BLaER1 (cell line): ENCODE data around the gene KIF17.

Source experiments
- H3K27ac ChIP-seq: shearing (Covaris generic); formaldehyde crosslinking; 2 replicates; pipeline ENCODE4 v1.8.1; 2022
- H3K27me3 ChIP-seq: shearing (Covaris generic); formaldehyde crosslinking; 2 replicates; pipeline ENCODE4 v1.8.1; 2022
- H3K36me3 ChIP-seq: shearing (Covaris generic); formaldehyde crosslinking; 2 replicates; pipeline ENCODE4 v1.8.1; 2022
- H3K4me1 ChIP-seq: shearing (Covaris generic); formaldehyde crosslinking; 2 replicates; pipeline ENCODE4 v1.8.1; 2022
- H3K4me2 ChIP-seq: shearing (Covaris generic); formaldehyde crosslinking; 2 replicates; pipeline ENCODE4 v1.8.1; 2022
- H3K4me3 ChIP-seq: shearing (Covaris generic); formaldehyde crosslinking; 2 replicates; pipeline ENCODE4 v1.8.1; 2022
- H3K9ac ChIP-seq: shearing (Covaris generic); formaldehyde crosslinking; 2 replicates; pipeline ENCODE4 v1.8.1; 2022
- H3K9me3 ChIP-seq: shearing (Covaris generic); formaldehyde crosslinking; 2 replicates; pipeline ENCODE4 v1.8.1; 2022
- H4K20me1 ChIP-seq: shearing (Covaris generic); formaldehyde crosslinking; 2 replicates; pipeline ENCODE4 v1.8.1; 2022
- Cebpa-rat ChIP-seq: shearing (Covaris generic); IDR thresholded peaks from 2 replicates; pipeline ENCODE4 v1.8.1; 2022

The KIF17 gene

DNA sequence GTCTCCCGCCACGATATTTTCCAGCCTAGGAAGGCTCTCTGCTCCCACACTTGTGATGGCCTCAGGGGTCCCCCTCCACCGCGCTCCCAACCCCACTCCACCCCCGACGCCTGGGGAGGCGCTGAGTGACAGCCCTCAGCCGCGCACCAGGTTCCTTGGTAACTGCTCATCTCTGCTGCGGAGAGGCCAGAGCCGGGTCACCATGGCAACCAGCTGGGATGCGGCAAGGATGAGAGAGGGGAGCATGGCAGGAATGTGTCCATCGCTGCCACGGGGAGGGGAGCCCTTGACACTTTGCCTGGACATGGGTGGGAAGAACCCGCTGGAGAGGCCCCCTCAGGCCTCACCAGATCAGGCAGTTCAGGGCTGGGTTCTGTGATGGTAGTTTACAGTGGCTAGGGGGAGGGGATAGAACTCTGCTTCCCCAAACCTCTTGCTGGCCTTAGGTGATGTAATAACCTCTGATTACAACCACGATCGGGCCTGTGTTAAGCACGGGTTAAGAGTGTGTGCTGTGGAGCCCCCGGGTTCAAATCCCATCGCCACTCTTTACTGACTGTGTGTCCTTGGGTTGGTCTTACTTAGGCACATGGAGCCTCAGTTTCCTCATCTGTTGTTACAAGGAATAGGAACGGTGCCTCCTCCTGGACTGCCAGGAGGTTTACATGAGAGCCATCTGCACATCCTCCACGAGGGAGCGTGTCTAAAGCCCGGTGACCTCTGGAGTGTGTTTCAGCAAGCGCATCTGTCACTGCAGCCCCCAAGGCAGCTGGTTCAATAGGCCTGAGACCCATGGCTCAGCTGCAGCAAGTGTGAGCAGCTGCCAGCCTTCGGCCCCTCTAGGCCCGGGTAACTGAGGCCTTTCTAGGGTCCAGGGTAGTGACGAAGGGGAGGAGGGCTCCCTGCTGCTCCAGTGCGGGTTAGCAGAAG is 6.3 kb downstream of the KIF17 start:
- Histone ChIP-seq H3K4me1 (peaks cover 13% of the 10 kb centered on the region), H3K27me3 (peaks cover 6% of the 10 kb centered on the region), H3K9ac (no peak overlapping the region), H3K4me2 (no peak overlapping the region), H3K4me3 (no peak overlapping the region), H3K36me3 (no peaks in the 10 kb centered on the region), H3K27ac (no peak overlapping the region), H3K9me3 (no peaks in the 10 kb centered on the region), H4K20me1 (no peaks in the 10 kb centered on the region)
- no peak for TF ChIP-seq Cebpa-rat

DNA sequence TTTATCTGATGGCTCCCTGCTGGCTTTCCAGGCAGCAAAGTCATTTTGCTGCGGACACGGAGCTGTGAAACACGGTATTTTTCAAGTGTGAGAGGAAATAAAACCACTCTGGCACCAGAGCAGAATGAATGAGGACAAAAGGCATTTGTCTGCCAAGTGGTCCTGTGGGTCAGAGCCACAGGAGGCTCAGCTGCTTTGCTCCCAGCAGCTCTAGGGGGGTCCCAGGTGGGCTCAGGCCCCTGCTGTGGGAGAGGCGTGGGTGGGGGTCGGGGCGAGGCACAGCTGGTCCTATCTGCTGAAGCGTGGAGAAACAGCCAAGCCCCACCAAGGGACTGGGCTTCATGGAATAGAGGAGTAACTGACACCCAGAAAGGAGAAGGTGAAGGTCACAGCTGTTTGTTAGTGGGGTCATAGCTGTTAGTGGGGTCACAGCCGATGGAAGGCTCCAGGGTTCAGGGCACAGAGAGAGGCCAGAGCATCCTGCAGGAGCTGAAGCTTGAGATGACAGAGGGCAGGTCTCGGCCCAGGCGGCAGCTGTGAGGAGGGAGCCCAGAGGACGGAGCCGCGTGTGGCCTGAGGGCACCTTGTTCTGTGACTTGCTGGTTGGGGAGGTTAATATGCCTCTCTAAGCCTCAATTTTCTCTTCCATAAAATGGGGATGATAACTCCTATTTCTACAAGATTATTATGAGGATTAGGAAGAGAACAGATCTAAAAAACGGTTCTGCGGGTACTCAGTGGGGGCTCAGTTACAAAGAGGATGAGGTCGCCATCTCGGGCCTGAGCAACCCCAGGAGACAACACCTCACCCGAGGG is 7.1 kb downstream of the KIF17 start:
- no peak overlapping the region for H3K27ac ChIP-seq
- no peak overlapping the region for H3K4me3 ChIP-seq
- peak overlapping the region; percentile 8; the same call in 1 of the 2 replicates for H3K4me2 ChIP-seq
- peaks cover 13% of the 10 kb centered on the region for H3K4me1 ChIP-seq
- H3K27me3 ChIP-seq, result no peaks in the 10 kb centered on the region
- no peaks in the 10 kb centered on the region for H4K20me1 ChIP-seq
- H3K9ac ChIP-seq, result no peak overlapping the region
- H3K36me3 ChIP-seq, result no peaks in the 10 kb centered on the region
- no peaks in the 10 kb centered on the region for H3K9me3 ChIP-seq
- TF ChIP-seq Cebpa-rat, result no peak

DNA sequence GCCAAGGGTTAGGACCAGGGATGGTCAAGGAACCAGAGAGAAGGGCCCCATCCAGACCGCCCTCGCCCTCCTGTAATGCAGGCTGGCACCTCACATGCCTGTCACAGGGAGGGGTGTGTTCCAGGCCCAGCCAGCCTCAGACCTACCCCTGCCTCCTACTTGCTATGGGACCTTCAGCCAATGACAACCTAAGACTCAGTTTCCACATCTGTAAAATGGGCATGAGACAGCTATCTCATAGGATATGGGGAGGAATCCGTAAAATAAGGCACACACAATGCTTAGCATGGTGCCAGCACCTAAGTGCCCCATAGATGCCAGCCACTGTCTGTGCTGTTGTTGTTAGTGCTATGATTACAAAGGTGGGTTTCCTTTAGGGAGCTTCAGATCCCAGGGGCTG is 7.9 kb downstream of the KIF17 start:
- H3K9me3 ChIP-seq, result no peaks in the 10 kb centered on the region
- H3K36me3 ChIP-seq, result no peaks in the 10 kb centered on the region
- no peaks in the 10 kb centered on the region for H3K27me3 ChIP-seq
- peaks cover 13% of the 10 kb centered on the region for H3K4me1 ChIP-seq
- H3K4me2 ChIP-seq, result no peak overlapping the region
- no peaks in the 10 kb centered on the region for H4K20me1 ChIP-seq
- no peak overlapping the region for H3K27ac ChIP-seq
- H3K4me3 ChIP-seq, result no peak overlapping the region
- H3K9ac ChIP-seq, result no peak overlapping the region
- no peak for TF ChIP-seq Cebpa-rat

DNA sequence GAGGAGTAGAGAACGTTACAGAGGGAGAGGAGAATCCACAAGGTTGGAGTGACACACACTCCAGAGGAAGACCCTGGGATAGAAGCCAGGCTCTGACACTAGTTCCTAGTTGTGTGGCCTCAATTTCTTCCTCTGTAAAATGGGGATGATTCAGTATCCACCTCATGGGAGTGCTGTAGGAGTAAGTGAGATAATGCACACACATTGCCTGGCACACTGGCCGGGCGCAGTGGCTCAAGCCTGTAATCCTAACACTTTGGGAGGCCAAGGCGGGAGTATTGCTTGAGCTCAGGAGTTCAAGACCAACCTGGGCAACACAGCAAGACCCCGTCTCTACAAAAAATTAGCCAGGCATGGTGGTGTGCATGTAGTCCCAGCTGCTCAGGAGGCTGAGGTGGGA is 8.9 kb downstream of the KIF17 start:
- no peak overlapping the region for H3K9ac ChIP-seq
- no peaks in the 10 kb centered on the region for H3K9me3 ChIP-seq
- no peaks in the 10 kb centered on the region for H3K27me3 ChIP-seq
- TF ChIP-seq Cebpa-rat, result no peak
- no peaks in the 10 kb centered on the region for H3K36me3 ChIP-seq
- H3K4me1 ChIP-seq, result peaks cover 13% of the 10 kb centered on the region
- H3K4me3 ChIP-seq, result no peak overlapping the region
- H4K20me1 ChIP-seq, result no peaks in the 10 kb centered on the region
- no peak overlapping the region for H3K27ac ChIP-seq
- no peak overlapping the region for H3K4me2 ChIP-seq

DNA sequence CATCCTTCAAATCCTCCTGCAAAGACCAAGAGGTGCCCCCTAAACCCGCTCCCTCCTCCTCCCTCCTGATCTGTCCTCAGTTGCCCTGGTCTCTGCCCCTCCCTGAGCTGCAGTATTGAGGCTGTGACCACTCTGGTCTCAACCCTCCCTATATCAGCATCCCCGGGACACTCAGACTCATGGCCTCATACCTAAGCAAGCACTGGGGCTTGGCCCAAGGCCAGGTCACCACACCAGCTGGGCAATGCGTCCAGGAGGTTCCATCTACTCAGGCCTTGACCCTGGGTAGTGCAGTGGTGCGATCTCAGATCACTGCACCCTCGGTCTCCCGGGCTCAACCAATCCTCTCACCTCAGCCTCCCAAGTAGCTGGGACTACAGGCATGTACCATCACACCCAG is 9.8 kb downstream of the KIF17 start:
- no peak for TF ChIP-seq Cebpa-rat
- Histone ChIP-seq H4K20me1 (no peaks in the 10 kb centered on the region), H3K9ac (no peak overlapping the region), H3K4me2 (no peak overlapping the region), H3K36me3 (no peaks in the 10 kb centered on the region), H3K4me3 (no peak overlapping the region), H3K27ac (no peak overlapping the region), H3K4me1 (peaks cover 13% of the 10 kb centered on the region), H3K27me3 (no peaks in the 10 kb centered on the region), H3K9me3 (no peaks in the 10 kb centered on the region)

DNA sequence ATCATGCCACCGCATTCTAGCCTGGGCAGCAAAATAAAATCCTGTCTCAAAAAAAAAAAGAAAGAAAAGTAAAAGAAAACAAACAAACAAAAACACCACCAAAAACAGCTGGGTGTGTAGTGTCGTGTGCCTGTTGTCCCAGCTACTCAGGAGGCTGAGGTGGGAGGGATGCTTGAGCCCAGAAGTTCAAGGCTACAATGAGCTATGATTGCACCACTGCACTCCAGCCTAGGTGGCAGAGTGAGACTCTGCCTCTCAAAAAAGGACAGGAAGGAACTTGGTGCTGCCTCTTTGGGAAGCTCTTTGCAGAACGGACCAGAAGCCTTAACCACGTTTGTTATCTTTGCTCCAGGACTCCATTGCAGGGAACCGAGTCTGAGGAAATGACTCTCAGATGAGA is 11.0 kb downstream of the KIF17 start:
- no peaks in the 10 kb centered on the region for H3K9me3 ChIP-seq
- no peak for TF ChIP-seq Cebpa-rat
- no peaks in the 10 kb centered on the region for H3K27me3 ChIP-seq
- H3K4me3 ChIP-seq, result no peak overlapping the region
- no peaks in the 10 kb centered on the region for H3K36me3 ChIP-seq
- no peak overlapping the region for H3K4me2 ChIP-seq
- no peaks in the 10 kb centered on the region for H4K20me1 ChIP-seq
- H3K27ac ChIP-seq, result no peak overlapping the region
- H3K4me1 ChIP-seq, result peaks cover 13% of the 10 kb centered on the region
- H3K9ac ChIP-seq, result no peak overlapping the region

DNA sequence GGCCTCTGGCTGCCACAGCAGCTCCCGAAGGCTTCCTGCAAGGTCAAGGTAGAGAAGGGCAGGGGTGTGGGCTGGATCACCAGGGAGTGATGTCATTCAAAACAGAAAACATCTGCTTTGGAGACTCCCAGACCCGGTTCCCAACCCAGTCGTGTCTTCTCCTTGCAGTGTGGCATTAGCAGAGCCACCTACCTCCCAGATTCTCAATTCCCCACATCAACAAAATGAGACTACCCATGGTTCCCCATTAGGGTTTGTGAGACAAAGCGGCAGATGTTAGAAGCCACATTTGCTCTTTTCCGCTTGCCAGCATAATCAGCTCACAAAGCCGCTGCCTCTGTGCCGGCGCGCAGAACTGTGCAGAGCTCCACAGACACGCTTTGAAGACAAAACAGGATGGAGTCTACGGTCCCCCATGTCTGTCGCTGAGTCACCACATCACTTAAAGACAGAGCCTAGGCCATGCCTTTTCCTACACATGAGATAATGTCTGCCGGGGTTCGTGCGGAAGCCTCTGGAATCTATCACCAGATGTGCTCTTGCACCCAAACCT is 12.5 kb downstream of the KIF17 start:
- TF ChIP-seq Cebpa-rat, result no peak
- Histone ChIP-seq H4K20me1 (no peaks in the 10 kb centered on the region), H3K4me3 (no peak overlapping the region), H3K4me2 (no peak overlapping the region), H3K27me3 (no peaks in the 10 kb centered on the region), H3K36me3 (no peaks in the 10 kb centered on the region), H3K9me3 (no peaks in the 10 kb centered on the region), H3K4me1 (peaks cover 3% of the 10 kb centered on the region), H3K27ac (no peak overlapping the region), H3K9ac (no peak overlapping the region)

DNA sequence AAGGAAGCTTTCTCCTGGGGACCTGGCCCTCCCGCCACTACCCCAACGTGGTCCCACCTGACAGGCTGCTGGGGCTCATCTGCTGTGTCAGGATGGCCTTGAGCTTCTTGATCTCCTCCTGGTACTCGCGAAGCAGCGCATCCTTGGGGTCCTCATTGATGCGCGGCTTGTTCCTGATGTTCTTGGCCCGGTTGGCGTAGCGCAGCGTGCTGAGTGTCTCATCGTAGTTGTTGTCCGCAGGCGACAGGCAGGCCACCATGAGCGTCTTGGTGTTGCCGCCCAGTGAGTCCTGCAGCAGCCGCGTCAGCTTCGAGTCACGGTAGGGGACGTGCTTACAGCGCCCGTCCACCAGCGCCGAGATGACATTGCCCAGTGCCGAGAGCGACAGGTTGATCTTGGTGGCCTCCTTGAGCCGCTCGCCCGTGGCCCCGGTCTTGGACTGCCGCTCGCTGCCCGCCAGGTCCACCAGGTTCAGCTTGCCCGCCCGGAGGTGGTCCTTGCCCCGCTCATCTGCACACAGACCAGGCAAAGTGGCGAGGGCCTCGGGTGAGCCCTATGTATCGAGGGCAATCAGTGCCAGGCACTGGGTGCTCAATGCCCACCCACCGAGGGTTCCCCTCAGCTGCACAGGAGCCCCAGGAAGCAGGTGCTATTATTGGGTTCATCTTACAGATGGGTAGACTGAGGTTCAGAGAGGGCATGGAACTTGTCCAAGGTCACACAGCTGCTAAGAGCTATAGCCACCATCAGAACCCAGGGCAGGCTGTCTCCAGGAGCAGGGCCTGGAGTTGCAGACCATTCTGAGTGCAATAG is 13.2 kb downstream of the KIF17 start:
- Histone ChIP-seq H3K27ac (no peak overlapping the region), H4K20me1 (no peaks in the 10 kb centered on the region), H3K36me3 (no peaks in the 10 kb centered on the region), H3K4me1 (no peaks in the 10 kb centered on the region), H3K4me3 (no peak overlapping the region), H3K9me3 (no peaks in the 10 kb centered on the region), H3K27me3 (no peaks in the 10 kb centered on the region), H3K9ac (no peak overlapping the region), H3K4me2 (no peak overlapping the region)
- no peak for TF ChIP-seq Cebpa-rat

DNA sequence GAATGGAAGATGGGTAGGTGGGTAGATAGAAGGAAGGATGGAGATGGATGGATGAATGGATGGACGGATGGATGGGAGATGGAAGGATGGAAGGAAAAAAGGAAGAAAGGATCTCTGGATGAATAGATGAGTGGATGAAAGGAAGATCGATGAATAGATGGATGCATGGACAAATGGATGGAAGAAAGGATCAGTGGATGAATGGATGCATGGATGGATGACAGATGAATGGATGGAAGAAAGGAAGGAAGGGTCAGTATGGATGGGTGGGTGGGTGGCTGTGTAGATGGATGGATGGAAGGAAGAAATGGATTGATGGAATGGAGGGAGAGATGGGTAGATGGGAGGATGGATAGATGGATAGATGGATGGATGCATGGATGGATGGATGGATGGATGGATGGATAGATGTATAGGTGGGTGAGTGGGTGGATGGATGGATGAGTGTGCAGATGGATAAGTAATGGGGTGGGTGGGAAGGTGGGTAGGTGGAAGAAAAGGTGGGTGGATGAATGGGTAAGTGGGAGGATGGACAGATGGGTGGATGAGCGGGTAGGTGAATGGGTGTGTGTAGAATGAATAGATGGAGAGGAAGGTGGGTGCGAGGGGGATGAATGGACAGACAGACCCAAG is 14.6 kb downstream of the KIF17 start:
- no peak overlapping the region for H3K4me3 ChIP-seq
- H3K4me2 ChIP-seq, result no peak overlapping the region
- no peaks in the 10 kb centered on the region for H3K4me1 ChIP-seq
- TF ChIP-seq Cebpa-rat, result no peak
- H3K27me3 ChIP-seq, result no peaks in the 10 kb centered on the region
- no peak overlapping the region for H3K27ac ChIP-seq
- no peaks in the 10 kb centered on the region for H4K20me1 ChIP-seq
- H3K9ac ChIP-seq, result no peak overlapping the region
- H3K9me3 ChIP-seq, result no peaks in the 10 kb centered on the region
- no peaks in the 10 kb centered on the region for H3K36me3 ChIP-seq
